T-helper 9 cell (primary cell): ENCODE data around the gene C2orf15.
"Not testable (repeated sequence)": the region's sequence is repeated elsewhere in the genome, so short reads cannot be mapped to it uniquely, and the experiment has no call there.

Experiments used
- DNase-seq: peaks from one replicate; pipeline ENCODE4 v3.0.0-alpha.2; 2020
- total RNA-seq, 2 donors: gene quantifications; one replicate each; lab custom pipeline; 2026; lab: John Stamatoyannopoulos, UW

The C2orf15 gene, protein sequence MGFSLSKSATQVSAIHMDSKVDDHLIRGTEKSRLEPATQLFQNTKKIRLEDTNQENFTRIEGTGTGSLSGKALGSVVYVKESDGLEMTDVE
- total RNA-seq, result 1.4 to 2.5 reads per million in 2 donors

GRCh38 chr2:99141110-99142108 is at the start of gene C2orf15:
TSS of gene C2orf15 (plus strand) at chr2:99141707. CDS start at chr2:99150559, 8,852 bp downstream.
- peak; percentile 96 for DNase-seq

- no peak for DNase-seq
These were observed 44.8 kb upstream of the C2orf15 start for GRCh38 chr2:99096728-99097127.

- no peak for DNase-seq
These were observed 39.8 kb upstream of the C2orf15 start for GRCh38 chr2:99101697-99102096.

GRCh38 chr2:99104006-99104405 is 37.5 kb upstream of the C2orf15 start:
- no peak for DNase-seq

DNA sequence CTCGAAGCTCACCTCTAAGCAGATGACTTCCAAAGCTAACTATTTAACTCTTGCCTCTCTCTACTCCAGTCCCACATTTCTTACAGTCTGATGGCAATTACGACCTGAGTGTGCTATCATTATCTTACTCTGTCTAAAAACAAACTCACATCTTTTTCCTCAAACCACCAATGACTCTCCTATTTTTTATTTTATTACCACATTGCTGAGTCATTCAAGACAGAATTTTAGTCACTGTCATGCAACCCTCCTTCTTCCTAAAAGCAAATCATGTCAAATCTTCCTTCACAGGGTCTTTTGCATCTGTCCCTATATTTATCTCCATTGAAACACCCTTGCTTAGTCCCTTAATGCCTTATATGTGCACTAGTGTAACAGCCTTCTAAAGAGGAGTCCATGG is 34.6 kb upstream of the C2orf15 start:
- no peak for DNase-seq

DNA sequence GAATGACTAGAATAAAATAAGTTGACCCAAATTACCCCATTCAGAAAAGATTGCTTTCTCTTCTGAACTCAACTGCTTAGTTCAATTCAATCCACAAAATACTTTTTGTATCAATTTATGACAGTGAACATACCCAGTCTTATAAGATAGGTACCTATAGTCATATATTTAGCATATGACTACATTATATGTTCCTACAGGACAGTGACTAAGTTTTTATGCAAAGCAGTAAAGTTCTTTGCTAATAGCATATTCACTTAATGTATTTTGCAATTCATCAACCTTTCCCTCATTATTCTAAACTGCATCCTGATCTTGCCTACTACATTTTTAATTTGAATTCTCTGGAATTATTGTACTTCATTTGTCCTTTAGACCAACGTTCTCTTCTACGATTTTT is 30.3 kb upstream of the C2orf15 start:
- no peak for DNase-seq

DNA sequence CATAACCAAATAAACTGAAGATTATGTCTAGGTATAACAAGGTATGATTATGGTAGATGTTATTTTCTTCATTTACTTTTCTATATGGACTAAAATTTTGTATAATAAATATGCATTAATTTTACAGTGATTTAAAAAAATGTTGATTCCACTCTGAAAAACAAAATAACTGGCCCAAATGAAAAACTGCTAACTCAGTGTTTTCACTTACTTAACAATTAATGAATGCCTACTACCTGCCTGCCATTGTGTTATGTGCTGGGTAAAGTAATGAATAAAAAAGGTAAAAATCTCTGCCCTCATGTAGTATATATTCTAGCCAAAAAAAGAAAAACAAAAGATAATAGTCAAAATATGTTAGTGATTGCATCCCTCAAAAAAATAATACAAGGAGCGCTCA is 29.6 kb upstream of the C2orf15 start:
- DNase-seq, result no peak

- no peak for DNase-seq
These were observed 28.9 kb upstream of the C2orf15 start for GRCh38 chr2:99112617-99113016.

- no peak for DNase-seq
These were observed 13.5 kb upstream of the C2orf15 start for GRCh38 chr2:99127981-99128380.

DNA sequence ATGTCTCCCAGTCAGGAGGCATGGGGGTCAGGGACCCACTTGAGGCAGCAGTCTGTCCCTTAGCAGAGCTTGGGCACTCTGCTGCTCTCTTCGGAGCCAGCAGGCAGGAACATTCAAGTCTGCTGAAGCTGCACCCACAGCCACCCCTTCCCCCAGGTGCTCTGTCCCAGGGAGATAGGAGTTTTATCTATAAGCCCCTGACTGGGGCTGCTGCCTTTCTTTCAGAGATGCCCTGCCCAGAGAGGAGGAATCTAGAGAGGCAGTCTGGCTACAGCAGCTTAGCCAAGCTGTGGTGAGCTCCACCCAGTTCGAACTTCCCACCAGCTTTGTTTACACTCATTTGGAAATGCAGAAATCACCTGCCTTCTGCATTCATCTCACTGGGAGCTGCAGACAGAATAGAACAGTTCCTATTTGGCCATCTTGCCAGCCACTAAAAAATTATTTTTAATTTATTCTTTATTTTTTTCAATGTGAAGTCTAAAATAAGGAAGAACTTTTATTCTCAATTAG is 6.4 kb upstream of the C2orf15 start:
- not testable (repeated sequence) for DNase-seq

GRCh38 chr2:99139003-99139402 is 2.5 kb upstream of the C2orf15 start:
- no peak for DNase-seq

DNA sequence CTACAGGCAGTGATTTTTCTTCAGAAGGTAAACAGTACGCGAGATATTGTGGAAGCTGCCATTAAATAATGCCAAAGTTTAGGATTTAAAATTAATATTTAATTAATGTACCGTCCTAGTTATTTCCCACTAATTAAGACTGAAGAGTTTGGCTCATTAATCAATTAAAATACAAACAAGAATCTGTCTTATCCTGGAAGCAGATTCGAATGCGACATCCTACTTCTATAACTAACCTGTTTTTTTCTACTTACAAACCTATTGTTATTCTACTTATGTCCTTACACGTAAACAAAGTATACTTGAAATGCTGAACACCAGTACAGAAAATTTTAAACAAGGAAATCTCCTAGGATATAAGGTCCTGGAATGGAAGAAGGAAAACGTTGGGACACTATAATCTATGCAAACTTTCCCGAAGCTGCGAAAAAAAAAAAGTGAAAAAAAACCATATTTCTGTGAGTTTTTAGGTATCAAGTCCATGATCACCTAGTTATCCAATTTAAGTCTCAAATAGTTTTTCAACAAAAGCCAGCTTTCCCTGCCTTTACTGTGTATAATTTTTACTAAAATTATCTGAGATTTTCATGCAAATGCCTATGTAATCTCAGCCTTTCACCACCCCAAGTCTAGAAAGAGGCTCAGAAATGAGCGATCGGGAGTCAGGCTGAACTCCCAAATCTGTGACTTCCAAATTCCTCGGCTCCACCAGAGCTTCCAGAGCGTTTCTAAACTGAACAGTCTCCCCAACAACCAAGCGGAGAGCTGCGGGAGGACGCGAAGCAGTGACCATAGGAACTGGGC is 1.2 kb upstream of the C2orf15 start:
- DNase-seq, result no peak

DNA sequence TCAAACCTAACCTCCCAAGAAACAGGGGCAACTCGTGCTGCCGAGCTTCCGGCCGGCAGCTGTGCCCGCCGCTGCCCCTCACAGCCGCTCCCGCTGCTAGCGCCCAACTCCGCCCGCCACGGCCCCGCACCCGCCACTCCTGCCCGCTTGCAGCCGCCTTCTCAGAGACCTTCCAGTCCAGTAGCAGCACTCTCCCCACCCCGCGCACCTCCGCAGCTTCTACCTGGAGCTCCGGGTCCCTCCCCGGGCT is 722 bp upstream of the C2orf15 start:
- DNase-seq, result no peak

GRCh38 chr2:99150706-99151105 is 9.2 kb downstream of the C2orf15 start:
- DNase-seq, result no peak

DNA sequence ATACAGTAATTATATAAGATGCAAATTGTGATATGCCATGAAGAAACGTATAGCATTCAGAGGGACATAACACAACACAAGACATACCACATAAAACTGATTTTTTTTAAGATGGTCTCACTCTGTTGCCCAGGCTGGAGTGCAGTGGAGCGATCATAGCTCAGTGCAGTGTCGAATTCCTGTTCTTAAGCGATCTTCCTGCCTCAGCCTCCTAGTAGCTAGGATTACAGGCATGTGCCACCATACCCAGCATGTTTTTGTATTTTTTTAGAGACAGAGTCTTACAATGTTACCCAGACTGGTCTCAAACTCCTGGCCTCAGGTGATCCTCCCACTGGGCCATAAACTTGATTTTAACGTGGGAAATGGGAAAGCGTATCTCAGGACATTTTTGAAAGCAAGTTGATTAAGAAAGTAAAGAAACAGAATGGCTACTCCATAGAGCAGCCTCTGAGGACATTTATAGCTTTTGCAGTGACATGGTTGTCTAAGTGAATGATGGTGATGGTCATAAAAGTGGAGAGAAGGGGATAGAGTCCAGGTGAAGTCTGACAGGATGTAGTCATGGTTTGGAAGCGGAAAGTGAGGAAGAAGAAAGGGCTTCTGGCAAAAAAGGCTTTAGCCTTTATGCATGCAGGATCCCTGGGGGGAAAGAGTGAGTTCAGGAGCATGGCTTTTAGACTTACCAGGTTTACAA is 10.8 kb downstream of the C2orf15 start:
- DNase-seq, result no peak

DNA sequence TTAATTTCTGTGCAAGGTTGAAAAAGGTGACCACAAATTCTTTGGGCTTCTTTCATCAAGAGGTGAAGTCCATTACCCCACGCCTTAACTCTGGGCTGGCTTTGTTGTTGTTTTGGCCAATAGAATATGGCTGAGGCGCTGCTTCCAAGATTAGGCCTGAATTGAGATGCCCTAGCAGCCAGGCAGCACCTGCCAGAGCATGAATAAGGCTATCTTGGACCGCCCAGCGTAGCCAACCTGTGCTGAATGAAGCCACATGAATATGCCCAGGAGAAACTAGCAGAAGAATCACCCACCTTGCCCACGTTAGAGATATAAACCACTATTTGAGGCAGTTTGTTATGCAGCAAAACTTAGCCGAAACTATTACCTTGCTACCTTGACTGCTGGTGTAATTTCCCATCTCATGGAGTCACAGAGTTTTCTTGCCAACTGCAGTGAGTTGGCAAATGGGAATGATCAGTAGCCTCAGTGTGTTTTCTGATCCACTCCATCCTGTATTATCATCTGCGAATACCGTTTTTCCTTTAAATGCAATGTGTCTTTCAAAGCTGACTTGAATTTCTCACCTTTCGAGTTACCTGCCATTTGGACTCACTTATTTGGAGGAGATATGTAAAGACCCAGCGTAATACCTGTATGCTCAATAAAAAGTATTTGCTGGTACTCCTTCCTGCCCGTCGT is 12.6 kb downstream of the C2orf15 start:
- no peak for DNase-seq

DNA sequence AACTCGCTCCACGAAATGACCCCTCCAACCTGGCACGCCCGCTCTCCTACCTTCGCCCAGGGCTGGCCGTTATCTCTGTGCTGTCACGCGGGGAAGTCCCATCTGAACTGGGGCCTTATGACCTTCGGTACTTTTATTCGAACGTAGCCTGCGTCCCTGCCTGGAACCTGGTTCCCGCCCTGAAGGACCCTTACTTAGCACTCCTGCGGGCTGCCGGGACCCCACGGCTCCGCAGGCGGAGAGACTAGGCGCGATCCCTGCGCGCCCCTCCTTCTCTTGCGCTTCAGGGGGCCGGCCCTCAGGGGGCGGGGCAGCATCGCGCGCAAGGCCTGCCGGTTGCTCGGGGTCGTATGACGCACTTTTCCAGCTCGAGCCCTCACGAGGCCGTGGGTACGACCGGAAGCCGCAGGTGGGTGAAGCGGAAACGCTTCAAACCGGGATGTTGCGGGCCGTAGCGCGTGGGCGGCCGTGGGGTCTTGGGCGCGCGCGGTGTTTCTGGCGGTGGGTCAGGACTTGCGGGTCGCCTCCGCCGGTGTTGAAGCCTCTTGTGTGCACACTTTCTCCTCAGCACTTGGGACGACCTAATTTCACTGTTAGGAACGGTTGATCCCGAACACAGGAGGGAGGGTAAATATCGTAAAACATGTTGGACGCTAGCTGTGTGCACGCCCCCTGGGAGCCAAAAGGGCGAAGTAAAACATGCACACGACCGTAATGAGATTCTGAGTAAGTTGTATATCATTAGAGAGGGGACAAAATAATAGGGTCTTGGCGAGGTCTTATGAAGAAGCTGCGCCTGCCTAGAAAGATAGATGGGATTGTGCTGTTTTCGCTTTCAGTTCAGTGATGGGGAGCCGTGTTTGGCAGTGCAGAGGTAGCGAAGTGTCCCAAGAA is 13.4 kb downstream of the C2orf15 start, which contains the start of the genes LIPT1 and TSGA10:
TSS of gene LIPT1 (plus strand) at position 325 of the 894 bp plus-strand sequence. CDS start 6,991 bp downstream, outside the sequence.
TSS of gene TSGA10 (minus strand) at position 300 of the 894 bp plus-strand sequence. CDS start 45,503 bp downstream, outside the sequence.
- DNase-seq, result peak; percentile 89

GRCh38 chr2:99156891-99157290 is 15.4 kb downstream of the C2orf15 start:
- no peak for DNase-seq

DNA sequence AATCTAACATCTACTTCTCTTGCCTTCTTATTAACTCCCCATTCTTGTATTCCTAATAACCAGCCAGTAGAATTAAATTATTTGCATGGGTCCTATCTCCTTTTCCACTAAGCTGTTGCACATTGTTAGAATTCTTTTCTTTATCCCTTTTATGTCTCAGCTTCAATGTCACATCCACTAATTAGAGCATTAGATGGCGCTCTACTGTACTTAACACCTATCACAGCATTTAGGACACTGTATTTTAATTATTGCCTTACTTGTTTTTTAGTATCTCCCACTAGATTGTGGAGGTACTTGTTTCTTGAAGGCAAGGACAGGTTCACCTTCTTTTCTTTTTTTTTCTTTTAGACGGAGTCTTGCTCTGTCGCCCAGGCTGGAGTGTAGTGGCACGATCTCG is 17.1 kb downstream of the C2orf15 start:
- no peak for DNase-seq

DNA sequence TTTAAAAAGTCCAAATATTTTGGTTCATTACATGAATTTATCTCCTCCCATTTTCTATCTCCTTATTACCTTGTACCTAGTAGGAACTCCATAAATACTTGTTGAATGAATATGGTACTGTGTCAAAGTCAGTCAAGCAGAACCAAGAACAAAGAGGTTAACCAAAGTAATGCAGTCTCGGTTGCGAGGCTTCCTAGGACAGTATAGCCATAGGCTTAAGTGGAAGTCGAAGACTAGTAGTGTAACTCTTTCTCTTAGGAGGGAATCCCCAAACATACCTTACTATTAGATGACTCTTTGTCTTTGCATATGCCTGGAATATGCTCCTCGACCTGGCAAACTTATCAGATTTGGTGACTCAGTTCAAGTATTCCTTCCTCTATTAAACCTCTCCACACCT is 18.1 kb downstream of the C2orf15 start:
- no peak for DNase-seq

- DNase-seq, result no peak
These were observed 24.7 kb downstream of the C2orf15 start for GRCh38 chr2:99166218-99166617.
